Stomach (tissue), 4 donors: ENCODE measurements around the gene LYSMD2.

ENCODE experiments used
- EP300 ChIP-seq: sonication (generic); formaldehyde crosslinking; IDR thresholded peaks from one replicate; pipeline ENCODE4 v1.6.1; 2017; ENCODE audit warnings: antibody characterized with exemption
- POLR2A ChIP-seq, 4 donors: fragments of 450-650 bp; IDR thresholded peaks; one replicate each; pipeline ENCODE4 v1.6.1; 2016; ENCODE audit warnings: antibody characterized with exemption in 4 of 4, control low read depth in 2 of 4, mild to moderate bottlenecking in 1 of 4, moderate library complexity in 1 of 4
- POLR2AphosphoS5 ChIP-seq, 3 donors: sonication (generic); formaldehyde crosslinking; IDR thresholded peaks; one replicate each; pipeline ENCODE4 v1.6.1; 2016; ENCODE audit warnings: antibody characterized with exemption in 3 of 3
- TF ChIP-seq, protein P1 (sequence below), 7 experiments: fragments of 450-650 bp in 4 of 7; fragments of 200-600 bp in 3 of 7; sonication (generic) in 3 of 7; IDR thresholded peaks; one replicate each; pipeline ENCODE4 v1.5.1; 2016 to 2019; ENCODE audit warnings: antibody characterized with exemption in 7 of 7, control low read depth in 2 of 7, mild to moderate bottlenecking in 1 of 7

DNA sequence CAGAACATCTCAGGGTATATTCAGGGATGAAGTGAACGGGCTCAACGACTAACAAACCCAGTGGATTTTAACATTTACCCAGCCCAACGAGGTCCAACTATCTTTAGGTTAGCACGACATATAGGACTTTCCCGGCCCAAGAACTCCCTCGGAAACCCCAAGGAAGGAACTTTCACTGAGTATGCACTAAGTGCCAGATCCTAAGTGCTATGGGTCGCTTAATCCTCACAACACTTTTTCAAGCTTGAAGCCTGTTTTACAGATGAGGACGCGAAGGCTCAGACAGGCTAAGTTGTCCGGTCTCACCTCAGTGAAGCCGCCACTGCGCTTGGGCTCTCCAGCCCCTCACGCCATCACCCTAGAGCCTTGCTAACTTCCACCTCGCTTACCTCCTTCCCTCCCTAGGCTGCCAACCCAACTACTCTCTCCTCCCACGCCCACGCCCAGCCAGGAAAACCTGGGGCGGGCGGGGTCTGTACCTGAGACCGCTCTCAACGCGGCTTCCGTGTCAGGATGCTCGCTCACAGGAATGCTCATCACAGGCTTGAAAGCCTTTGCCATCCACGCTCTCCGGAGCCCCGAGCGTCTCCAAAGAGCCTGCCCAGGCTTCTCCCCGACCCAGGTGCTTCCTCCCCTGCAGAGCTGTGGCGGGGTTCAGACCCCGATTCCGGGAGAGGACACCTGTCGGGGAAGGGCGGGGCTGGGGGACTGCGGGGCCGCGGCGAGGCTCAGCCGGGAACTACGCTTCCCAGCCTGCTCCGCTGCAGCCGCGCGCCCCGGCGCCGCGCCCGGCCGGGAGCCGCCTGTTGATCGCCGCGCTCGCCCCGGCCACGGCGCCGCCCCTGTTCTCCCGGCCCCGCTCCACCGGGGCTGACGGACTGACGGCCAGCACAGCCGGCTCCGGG is 13.6 kb upstream of the LYSMD2 start, which contains the start of gene TMOD2:
- TF ChIP-seq, protein P1, sequence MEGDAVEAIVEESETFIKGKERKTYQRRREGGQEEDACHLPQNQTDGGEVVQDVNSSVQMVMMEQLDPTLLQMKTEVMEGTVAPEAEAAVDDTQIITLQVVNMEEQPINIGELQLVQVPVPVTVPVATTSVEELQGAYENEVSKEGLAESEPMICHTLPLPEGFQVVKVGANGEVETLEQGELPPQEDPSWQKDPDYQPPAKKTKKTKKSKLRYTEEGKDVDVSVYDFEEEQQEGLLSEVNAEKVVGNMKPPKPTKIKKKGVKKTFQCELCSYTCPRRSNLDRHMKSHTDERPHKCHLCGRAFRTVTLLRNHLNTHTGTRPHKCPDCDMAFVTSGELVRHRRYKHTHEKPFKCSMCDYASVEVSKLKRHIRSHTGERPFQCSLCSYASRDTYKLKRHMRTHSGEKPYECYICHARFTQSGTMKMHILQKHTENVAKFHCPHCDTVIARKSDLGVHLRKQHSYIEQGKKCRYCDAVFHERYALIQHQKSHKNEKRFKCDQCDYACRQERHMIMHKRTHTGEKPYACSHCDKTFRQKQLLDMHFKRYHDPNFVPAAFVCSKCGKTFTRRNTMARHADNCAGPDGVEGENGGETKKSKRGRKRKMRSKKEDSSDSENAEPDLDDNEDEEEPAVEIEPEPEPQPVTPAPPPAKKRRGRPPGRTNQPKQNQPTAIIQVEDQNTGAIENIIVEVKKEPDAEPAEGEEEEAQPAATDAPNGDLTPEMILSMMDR (IDR thresholded peaks at IDR 0.05): no peak
- no peak for TF ChIP-seq POLR2A (IDR thresholded peaks at IDR 0.05)
- no peak for TF ChIP-seq EP300
- TF ChIP-seq POLR2AphosphoS5 (IDR thresholded peaks at IDR 0.05): no peak
